Hepatocyte (in vitro differentiated cells): ENCODE measurements around the gene SLC52A3.

Experiments
- CTCF ChIP-seq: fragments of 200-600 bp; sonication (generic); IDR thresholded peaks from 2 replicates; pipeline ENCODE4 v1.5.1; 2016; ENCODE audit warnings: antibody characterized with exemption, mild to moderate bottlenecking; ENCODE audit not compliant: poor library complexity
- EZH2 ChIP-seq: fragments of 200-600 bp; sonication (generic); IDR thresholded peaks from 2 replicates; pipeline ENCODE4 v1.6.1; 2016; ENCODE audit warnings: antibody characterized with exemption, mild to moderate bottlenecking, borderline replicate concordance
- EZH2phosphoT487 ChIP-seq: fragments of 200-600 bp; sonication (generic); IDR thresholded peaks from one replicate; pipeline ENCODE4 v1.6.1; 2018; ENCODE audit warnings: antibody characterized with exemption, mild to moderate bottlenecking, low read depth, moderate library complexity; ENCODE audit not compliant: unreplicated experiment, severe bottlenecking

- no peak for TF ChIP-seq CTCF
- TF ChIP-seq EZH2: no peak
- no peak for TF ChIP-seq EZH2phosphoT487
These were observed 13.4 kb downstream of the SLC52A3 start for GRCh38 chr20:754904-755303.
